H1 (cell line): ENCODE data around the gene MOSMO. TPM values are rescaled to one million over a fixed set of nuclear protein-coding genes. Genes with fewer than 3 reads are reported as not detected.

Experiments used
- CTCF ChIA-PET: fragments of 300-600 bp; sonication (Branson Sonifier 250); formaldehyde crosslinking; loops from one replicate; lab custom pipeline; 2021; ENCODE audit not compliant: partially characterized antibody; lab: Charles Lee
- POLR2A ChIA-PET: fragments of 300-600 bp; sonication (Branson Sonifier 250); formaldehyde crosslinking; loops from one replicate; lab custom pipeline; 2021; ENCODE audit warnings: inconsistent platforms; ENCODE audit not compliant: partially characterized antibody; lab: Charles Lee
- DNase-seq, 2 experiments: peaks; one replicate each; pipeline versions ENCODE4 v3.0.0 to v3.0.0-alpha.2; 2010 to 2022; ENCODE audit warnings: low spot score in 2 of 2, low read depth in 1 of 2, mixed read lengths in 1 of 2
- FAIRE-seq: peaks from 2 replicates; lab custom pipeline; 2011; peaks lifted over from hg19 to GRCh38; lab: Jason Lieb, UNC
- H2AFZ ChIP-seq: 2 replicates; pipeline ENCODE4 v1.8.1; 2012; ENCODE audit warnings: low read length, inconsistent platforms
- H2AK5ac ChIP-seq: 2 replicates; pipeline ENCODE4 v1.6.1; 2013; ENCODE audit warnings: low read depth, low read length
- H2BK120ac ChIP-seq: replicated peaks from 2 replicates; pipeline ENCODE3; 2013; ENCODE audit warnings: low read depth, low read length, inconsistent platforms
- H2BK12ac ChIP-seq: 2 replicates; pipeline ENCODE4 v1.6.1; 2013; ENCODE audit warnings: low read depth, low read length
- H2BK15ac ChIP-seq: 2 replicates; pipeline ENCODE4 v1.6.1; 2013; ENCODE audit warnings: low read length
- H2BK20ac ChIP-seq: 2 replicates; pipeline ENCODE4 v1.6.1; 2013; ENCODE audit warnings: low read length
- H2BK5ac ChIP-seq: 2 replicates; pipeline ENCODE4 v1.6.1; 2013; ENCODE audit warnings: low read depth, low read length
- H3K14ac ChIP-seq: 2 replicates; pipeline ENCODE4 v1.6.1; 2013; ENCODE audit warnings: inconsistent platforms; ENCODE audit not compliant: insufficient read length
- H3K18ac ChIP-seq: 2 replicates; pipeline ENCODE4 v1.6.1; 2013; ENCODE audit warnings: low read length; ENCODE audit errors: extremely low read depth
- H3K23ac ChIP-seq: 2 replicates; pipeline ENCODE4 v1.6.1; 2013; ENCODE audit warnings: inconsistent platforms; ENCODE audit not compliant: insufficient read length
- H3K23me2 ChIP-seq: 2 replicates; pipeline ENCODE4 v1.6.1; 2013; ENCODE audit warnings: low read depth, low read length
- H3K27ac ChIP-seq: 2 replicates; pipeline ENCODE4 v1.6.1; 2011; ENCODE audit warnings: low read depth, low read length, inconsistent platforms
- H3K27me3 ChIP-seq, 4 experiments: replicated peaks in 1 of 4; 1 replicate in 1 of 4; 2 replicates in 3 of 4; pipeline versions ENCODE4 v1.6.1 to v1.8.1; 2011 to 2013; ENCODE audit warnings: low read length in 3 of 4, mild to moderate bottlenecking in 3 of 4, inconsistent platforms in 2 of 4, mixed read lengths in 2 of 4, moderate library complexity in 1 of 4; ENCODE audit not compliant: control insufficient read depth in 3 of 4, insufficient read depth in 3 of 4; ENCODE audit errors: extremely low read depth in 1 of 4
- H3K36me3 ChIP-seq, 4 experiments: 2 replicates each; pipeline versions ENCODE4 v1.6.1 to v1.8.1; 2011 to 2013; ENCODE audit warnings: mild to moderate bottlenecking in 4 of 4, low read length in 3 of 4, moderate library complexity in 2 of 4, control low read depth in 1 of 4, inconsistent platforms in 1 of 4; ENCODE audit not compliant: insufficient read depth in 4 of 4, control insufficient read depth in 2 of 4
- H3K4ac ChIP-seq: replicated peaks from 2 replicates; pipeline ENCODE3; 2013; ENCODE audit warnings: low read length, low read depth, mixed read lengths, inconsistent platforms; ENCODE audit not compliant: insufficient read length
- H3K4me1 ChIP-seq, 4 experiments: replicated peaks in 1 of 4; 1 replicate in 1 of 4; 2 replicates in 3 of 4; pipeline versions ENCODE4 v1.6.1 to v1.8.1; 2011 to 2013; ENCODE audit warnings: low read length in 3 of 4, inconsistent platforms in 2 of 4, mixed read lengths in 1 of 4; ENCODE audit not compliant: insufficient read depth in 4 of 4, control insufficient read depth in 3 of 4
- H3K4me2 ChIP-seq, 2 experiments: 2 replicates each; pipeline versions ENCODE4 v1.6.1 to v1.8.1; 2011 to 2013; ENCODE audit warnings: low read depth in 2 of 2, low read length in 2 of 2, control low read depth in 1 of 2, inconsistent platforms in 1 of 2, mild to moderate bottlenecking in 1 of 2; ENCODE audit not compliant: insufficient read depth in 1 of 2
- H3K4me3 ChIP-seq, 4 experiments: fragments of 200-600, 300-600 bp in 1 of 4; sonication (generic), shearing (Covaris generic), sonication (Bioruptor Twin) in 1 of 4; 2 replicates each; pipeline versions ENCODE4 v1.5.1 to v1.8.1; 2011 to 2016; ENCODE audit warnings: low read length in 4 of 4, low read depth in 3 of 4, control low read depth in 2 of 4, inconsistent platforms in 2 of 4, mild to moderate bottlenecking in 2 of 4, mixed read lengths in 1 of 4, moderate library complexity in 1 of 4; ENCODE audit not compliant: insufficient read depth in 2 of 4; ENCODE audit errors: extremely low read depth in 1 of 4
- H3K56ac ChIP-seq: replicated peaks from 2 replicates; pipeline ENCODE3; 2013; ENCODE audit warnings: low read depth, mild to moderate bottlenecking, mixed read lengths, low read length, inconsistent platforms; ENCODE audit not compliant: insufficient read length
- H3K79me1 ChIP-seq: 2 replicates; pipeline ENCODE4 v1.6.1; 2013; ENCODE audit warnings: low read depth, low read length, control low read depth
- H3K79me2 ChIP-seq, 2 experiments: 2 replicates each; pipeline versions ENCODE4 v1.6.1 to v1.8.1; 2012 to 2013; ENCODE audit warnings: low read length in 2 of 2, mild to moderate bottlenecking in 2 of 2, inconsistent platforms in 1 of 2; ENCODE audit not compliant: insufficient read depth in 2 of 2, control insufficient read depth in 1 of 2
- H3K9ac ChIP-seq, 4 experiments: replicated peaks in 1 of 4; 1 replicate in 1 of 4; 2 replicates in 3 of 4; pipeline versions ENCODE4 v1.6.1 to v1.8.1; 2011 to 2013; ENCODE audit warnings: low read depth in 3 of 4, low read length in 3 of 4, control low read depth in 2 of 4, mild to moderate bottlenecking in 2 of 4, moderate library complexity in 2 of 4, inconsistent platforms in 1 of 4; ENCODE audit errors: extremely low read depth in 1 of 4
- H3K9me3 ChIP-seq, 2 experiments: 2 replicates each; pipeline versions ENCODE4 v1.6.1 to v1.8.1; 2012 to 2013; ENCODE audit warnings: mild to moderate bottlenecking in 2 of 2, moderate library complexity in 2 of 2, control low read depth in 1 of 2, inconsistent platforms in 1 of 2, low read depth in 1 of 2, low read length in 1 of 2, mixed read lengths in 1 of 2; ENCODE audit not compliant: insufficient read depth in 2 of 2
- H4K20me1 ChIP-seq, 2 experiments: replicated peaks in 1 of 2; 2 replicates each; pipeline versions ENCODE3 to v1.8.1; 2011 to 2013; ENCODE audit warnings: inconsistent platforms in 2 of 2, low read length in 2 of 2, mild to moderate bottlenecking in 1 of 2; ENCODE audit not compliant: insufficient read depth in 2 of 2, control insufficient read depth in 1 of 2
- H4K5ac ChIP-seq: 2 replicates; pipeline ENCODE4 v1.6.1; 2013; ENCODE audit warnings: low read length, low read depth, mixed read lengths, inconsistent platforms; ENCODE audit not compliant: insufficient read length
- H4K8ac ChIP-seq: 2 replicates; pipeline ENCODE4 v1.8.0; 2013; ENCODE audit warnings: mild to moderate bottlenecking, moderate library complexity, low read length, inconsistent platforms; ENCODE audit not compliant: insufficient read depth; ENCODE audit errors: extremely low read depth
- H4K91ac ChIP-seq: replicated peaks from 2 replicates; pipeline ENCODE3; 2013; ENCODE audit warnings: low read length, mixed read lengths, inconsistent platforms; ENCODE audit not compliant: insufficient read length
- CBX5 ChIP-seq: fragments of 300-800, 300-1000 bp; sonication (generic); IDR thresholded peaks from 2 replicates; pipeline ENCODE4 v1.7.1; 2016; ENCODE audit warnings: antibody characterized with exemption, low read length, low read depth
- EGR1 ChIP-seq: IDR thresholded peaks from 2 replicates; pipeline ENCODE4 v1.6.1; 2011; ENCODE audit warnings: low read depth, low read length, borderline replicate concordance
- EP300 ChIP-seq, 2 experiments: IDR thresholded peaks; 1 replicate in 1 of 2; 2 replicates in 1 of 2; pipeline ENCODE4 v1.6.1; 2011 to 2012; ENCODE audit warnings: low read depth in 2 of 2, low read length in 2 of 2, mild to moderate bottlenecking in 2 of 2, borderline replicate concordance in 1 of 2, inconsistent platforms in 1 of 2, moderate library complexity in 1 of 2
- EZH2 ChIP-seq: fragments of 200-600 bp; sonication (generic); IDR thresholded peaks from 2 replicates; pipeline ENCODE4 v1.7.1; 2012; ENCODE audit warnings: low read depth, mild to moderate bottlenecking, moderate library complexity, low read length, inconsistent platforms; ENCODE audit not compliant: severe bottlenecking
- HDAC2 ChIP-seq, 2 experiments: fragments of 300-600 bp in 1 of 2; sonication (generic) in 1 of 2; IDR thresholded peaks; 2 replicates each; pipeline ENCODE4 v1.6.1; 2011 to 2012; ENCODE audit warnings: low read depth in 2 of 2, low read length in 2 of 2, mild to moderate bottlenecking in 2 of 2, moderate library complexity in 2 of 2, borderline replicate concordance in 1 of 2, inconsistent platforms in 1 of 2
- JUND ChIP-seq: IDR thresholded peaks from 2 replicates; pipeline ENCODE4 v1.6.1; 2011; ENCODE audit warnings: mild to moderate bottlenecking, improper control_type of control experiment, low read length
- NRF1 ChIP-seq: IDR thresholded peaks from 2 replicates; pipeline ENCODE4 v1.6.1; 2011; ENCODE audit warnings: mild to moderate bottlenecking, low read depth, low read length, improper control_type of control experiment
- PHF8 ChIP-seq: fragments of 200-600 bp; sonication (generic); conservative IDR thresholded peaks from 2 replicates; pipeline ENCODE4 v1.7.1; 2012; ENCODE audit warnings: low read depth, mild to moderate bottlenecking, inconsistent platforms, low read length, moderate library complexity
- YY1 ChIP-seq: IDR thresholded peaks from 2 replicates; pipeline ENCODE4 v1.6.1; 2011; ENCODE audit warnings: low read depth, mild to moderate bottlenecking, low read length
- WGBS, 2 experiments: shearing (Covaris generic) in 1 of 2; methylation state at CpG; one replicate each; pipeline versions ENCODE4 v1.1.6 to v1.1.7; 2013 to 2015; ENCODE audit warnings: low lambda C conversion rate in 2 of 2, mixed read lengths in 2 of 2, inconsistent platforms in 1 of 2, low coverage in 1 of 2, missing lambda C conversion rate in 1 of 2; ENCODE audit not compliant: insufficient replicate concordance in 2 of 2, insufficient coverage in 1 of 2, insufficient read length in 1 of 2; ENCODE audit errors: extremely low coverage in 1 of 2, missing lambda C conversion rate in 1 of 2; 5-methylcytosine and 5-hydroxymethylcytosine counted together
- polyA plus RNA-seq, 7 experiments: library from polyadenylated mRNA; depleted of rRNA in 3 of 7; stranded (reverse) in 5 of 7; unstranded in 2 of 7; fragments of >200 nt in 5 of 7; fragments of 200-250 nt in 2 of 7; gene quantifications; 1 replicate in 5 of 7; 2 replicates in 1 of 7; 4 replicates in 1 of 7; pipeline versions ENCODE4 v1.2.1 to v1.2.3, GENCODE V29; 2011 to 2013; ENCODE audit warnings: missing spikeins in 2 of 7, mixed read lengths in 2 of 7
- total RNA-seq: library from RNA; stranded (reverse); fragmentation: NEBNext Ultra II Directional; extraction: Animal tissue kit (Norgen Biotek cat#: 25700); gene quantifications from 2 replicates; pipeline ENCODE4 v1.2.1, GENCODE V29; 2021

MOSMO gene
- total and polyA plus RNA-seq, 2 of the 8 experiments (the other 6 are each of a cell fraction or from before 2014, with no cell fraction given): 8.6 to 14.8 TPM

GRCh38 chr16:22035153-22035552, 27.2 kb downstream of the MOSMO start:
- Histone ChIP-seq H3K27me3 (no peaks in the 10 kb centered on the region), H2BK20ac (no peak overlapping the region), H3K4me1 (peaks cover 0 to 5% (median 0%) of the 10 kb centered on the region in 4 experiments; a peak in 1 of 7 replicates), H3K4me2 (peak overlapping the region in 1 of 2 experiments; percentile 36; a peak in 1 of 4 replicates), H3K9ac (no peak overlapping the region), H4K20me1 (peaks cover 0 to 6% of the 10 kb centered on the region in 2 experiments), H3K27ac (no peak overlapping the region), H4K8ac (no peak overlapping the region; the same call in 1 of the 2 replicates), H2AFZ (no peak overlapping the region), H3K56ac (no peak overlapping the region), H2BK15ac (no peak overlapping the region), H4K5ac (no peak overlapping the region), H4K91ac (no peak overlapping the region), H3K14ac (no peak overlapping the region), H3K18ac (no peak overlapping the region), H3K79me1 (peaks cover 3% of the 10 kb centered on the region; the same call in 1 of the 2 replicates), H3K36me3 (peaks cover 0 to 3% (median 0%) of the 10 kb centered on the region in 4 experiments; a peak in 2 of 8 replicates), H3K9me3 (no peaks in the 10 kb centered on the region), H3K4me3 (no peak overlapping the region), H3K4ac (no peak overlapping the region), H2BK5ac (no peak overlapping the region), H2BK120ac (no peak overlapping the region), H2BK12ac (no peak overlapping the region), H3K79me2 (peaks cover 0 to 9% of the 10 kb centered on the region in 2 experiments; a peak in 2 of 4 replicates), H2AK5ac (no peak overlapping the region), H3K23me2 (peaks cover 2% of the 10 kb centered on the region; the same call in 1 of the 2 replicates), H3K23ac (no peak overlapping the region)
- POLR2A ChIA-PET: interaction anchor here (0.6 to 1.6 kb wide), 2 partner anchors 15 to 28 kb away, joined by 4 to 5 read pairs; no protein-coding TSS in a partner anchor
- DNase-seq (no peak), FAIRE-seq (no peak)
- 78% methylated on average over 2 of the region's 2 CpGs; no CpG with 5 or more reads in 1 of the 2 experiments for WGBS, 2 experiments
- TF ChIP-seq EP300 (IDR thresholded peaks at IDR 0.05; ENCODE audit: borderline replicate concordance in 1 of 2, low read depth in 2 of 2, low read length in 2 of 2) (no peak), NRF1 (no peak), EZH2 (no peak), HDAC2 (IDR thresholded peaks at IDR 0.05; ENCODE audit: borderline replicate concordance in 1 of 2, low read depth in 2 of 2, low read length in 2 of 2) (no peak), JUND (no peak), PHF8 (no peak), YY1 (no peak), CBX5 (no peak), EGR1 (no peak)
- CTCF ChIA-PET: interaction anchor here (2.0 to 3.4 kb wide), 2 partner anchors 44 to 153 kb away, joined by 4 to 14 read pairs; no protein-coding TSS in a partner anchor
